ENCODE measurements around the gene DOCK6. TPM values are rescaled to one million over a fixed set of nuclear protein-coding genes. Genes with fewer than 3 reads are reported as not detected.
"Not testable (repeated sequence)": the region's sequence is repeated elsewhere in the genome, so short reads cannot be mapped to it uniquely, and the experiment has no call there.

The DOCK6 gene
- total RNA-seq, 2 experiments from 2014 or later = 6.1 to 7.1 TPM

GRCh38 chr19:11165486-11166030, 96.8 kb downstream of the DOCK6 start:
- no peak for DNase-seq
- no peak overlapping the region for H3K27ac Mint-ChIP-seq
- no peak overlapping the region for H3K4me3 Mint-ChIP-seq
- no peaks in the 10 kb centered on the region for H3K9me3 Mint-ChIP-seq
- H3K4me1 Mint-ChIP-seq (ENCODE audit: low read depth) = no peaks in the 10 kb centered on the region
- CTCF ChIA-PET = no interaction called here
- intact Hi-C loops (cut with micrococcal nuclease) = no loop called here
- H3K27me3 Mint-ChIP-seq (ENCODE audit: low read depth) = no peaks in the 10 kb centered on the region
- H3K36me3 Mint-ChIP-seq (ENCODE audit: low read depth) = no peaks in the 10 kb centered on the region

- no peak overlapping the region for H3K27ac Mint-ChIP-seq
- no peak overlapping the region for H3K4me3 Mint-ChIP-seq
- intact Hi-C loops (cut with micrococcal nuclease) = no loop called here
- no peaks in the 10 kb centered on the region for H3K36me3 Mint-ChIP-seq (ENCODE audit: low read depth)
- H3K4me1 Mint-ChIP-seq (ENCODE audit: low read depth) = no peaks in the 10 kb centered on the region
- no peak for DNase-seq
- H3K9me3 Mint-ChIP-seq = peaks cover 2% of the 10 kb centered on the region
- no peaks in the 10 kb centered on the region for H3K27me3 Mint-ChIP-seq (ENCODE audit: low read depth)
- CTCF ChIA-PET = no interaction called here
Measured at GRCh38 chr19:11164879-11165406, 97.4 kb downstream of the DOCK6 start.

GRCh38 chr19:11164296-11164695, 98.0 kb downstream of the DOCK6 start:
- Mint-ChIP-seq H3K36me3 (ENCODE audit: low read depth) (no peaks in the 10 kb centered on the region), H3K27me3 (ENCODE audit: low read depth) (no peaks in the 10 kb centered on the region), H3K4me1 (ENCODE audit: low read depth) (no peaks in the 10 kb centered on the region), H3K4me3 (no peak overlapping the region), H3K27ac (no peak overlapping the region), H3K9me3 (peaks cover 2% of the 10 kb centered on the region)
- CTCF ChIA-PET = interaction anchor here (0.6 kb wide), 1 partner anchor 99 kb away, joined by 3 read pairs; no protein-coding TSS in a partner anchor
- intact Hi-C loops (cut with micrococcal nuclease) = no loop called here
- no peak for DNase-seq

GRCh38 chr19:11160440-11160768, 101.9 kb downstream of the DOCK6 start:
- H3K9me3 Mint-ChIP-seq; H3K27ac Mint-ChIP-seq; CTCF ChIA-PET; H3K36me3 Mint-ChIP-seq (ENCODE audit: low read depth); H3K4me1 Mint-ChIP-seq (ENCODE audit: low read depth); H3K4me3 Mint-ChIP-seq; H3K27me3 Mint-ChIP-seq (ENCODE audit: low read depth); intact Hi-C loops (cut with micrococcal nuclease); DNase-seq: not testable (repeated sequence)

GRCh38 chr19:11159598-11160439, 102.5 kb downstream of the DOCK6 start:
- Mint-ChIP-seq H3K9me3 (peaks cover 2% of the 10 kb centered on the region), H3K27ac (no peak overlapping the region), H3K36me3 (ENCODE audit: low read depth) (no peaks in the 10 kb centered on the region), H3K27me3 (ENCODE audit: low read depth) (no peaks in the 10 kb centered on the region), H3K4me3 (no peak overlapping the region), H3K4me1 (ENCODE audit: low read depth) (peaks cover under 1% of the 10 kb centered on the region)
- intact Hi-C loops (cut with micrococcal nuclease) = no loop called here
- DNase-seq = no peak
- CTCF ChIA-PET = no interaction called here

GRCh38 chr19:11155373-11156120, 106.8 kb downstream of the DOCK6 start, which contains the start of gene SPC24:
Gene SPC24, minus strand, starts transcription at chr19:11155782. Its CDS starts 6 bp downstream, at chr19:11155776.
- peaks cover 2% of the 10 kb centered on the region for H3K9me3 Mint-ChIP-seq
- H3K36me3 Mint-ChIP-seq (ENCODE audit: low read depth) = peaks cover 20% of the 10 kb centered on the region
- peak within 1 kb of the TSS; percentile 89 for H3K27ac Mint-ChIP-seq
- peak; percentile 97 for DNase-seq
- CTCF ChIA-PET = interaction anchor here (0.5 to 1.2 kb wide), 3 partner anchors 19 to 228 kb away, joined by 3 read pairs; no protein-coding TSS in a partner anchor
- H3K4me1 Mint-ChIP-seq (ENCODE audit: low read depth) = peaks cover 10% of the 10 kb centered on the region
- intact Hi-C loops (cut with micrococcal nuclease) = loop anchor here (1.0 kb wide), 3 partner anchors 65 to 350 kb away; partner anchors contain the start of genes ODAD3, PRKCSH and ZNF653
- peak within 1 kb of the TSS; percentile 80 for H3K4me3 Mint-ChIP-seq
- H3K27me3 Mint-ChIP-seq (ENCODE audit: low read depth) = no peaks in the 10 kb centered on the region

- Mint-ChIP-seq H3K36me3 (ENCODE audit: low read depth) (peaks cover 20% of the 10 kb centered on the region), H3K27me3 (ENCODE audit: low read depth) (no peaks in the 10 kb centered on the region), H3K27ac (peak overlapping the region; percentile 38), H3K4me1 (ENCODE audit: low read depth) (peaks cover 10% of the 10 kb centered on the region), H3K4me3 (peak overlapping the region; percentile 80), H3K9me3 (no peaks in the 10 kb centered on the region)
- no peak for DNase-seq
- CTCF ChIA-PET = interaction anchor here (0.6 to 1.2 kb wide), 3 partner anchors 12 to 218 kb away, joined by 3 to 4 read pairs (median 3); no protein-coding TSS in a partner anchor
- intact Hi-C loops (cut with micrococcal nuclease) = loop anchor here (1.0 kb wide), 3 partner anchors 64 to 351 kb away; partner anchors contain the start of genes ODAD3, PRKCSH and ZNF653
Measured at GRCh38 chr19:11154683-11155047, 107.7 kb downstream of the DOCK6 start.

GRCh38 chr19:11152318-11153062, 109.8 kb downstream of the DOCK6 start:
- Mint-ChIP-seq H3K27me3 (ENCODE audit: low read depth) (no peaks in the 10 kb centered on the region), H3K9me3 (no peaks in the 10 kb centered on the region)
- CTCF ChIA-PET = interaction anchor here (1.4 kb wide), 1 partner anchor 14 kb away, joined by 3 read pairs; no protein-coding TSS in a partner anchor

GRCh38 chr19:11151181-11151580, 111.1 kb downstream of the DOCK6 start:
- no peak overlapping the region for H3K4me3 Mint-ChIP-seq
- no peaks in the 10 kb centered on the region for H3K9me3 Mint-ChIP-seq
- peaks cover 47% of the 10 kb centered on the region for H3K36me3 Mint-ChIP-seq (ENCODE audit: low read depth)
- H3K4me1 Mint-ChIP-seq (ENCODE audit: low read depth) = peaks cover 10% of the 10 kb centered on the region
- DNase-seq = no peak
- CTCF ChIA-PET = interaction anchor here (0.6 kb wide), 1 partner anchor 136 kb away, joined by 3 read pairs; no protein-coding TSS in a partner anchor
- no peak overlapping the region for H3K27ac Mint-ChIP-seq
- H3K27me3 Mint-ChIP-seq (ENCODE audit: low read depth) = no peaks in the 10 kb centered on the region
- intact Hi-C loops (cut with micrococcal nuclease) = no loop called here

More at GRCh38 chr19:11152318-11153062, 109.8 kb downstream of the DOCK6 start:
- peaks cover 10% of the 10 kb centered on the region for H3K4me1 Mint-ChIP-seq (ENCODE audit: low read depth)
- intact Hi-C loops (cut with micrococcal nuclease) = no loop called here
- no peak overlapping the region for H3K27ac Mint-ChIP-seq
- no peak overlapping the region for H3K4me3 Mint-ChIP-seq
- peaks cover 36% of the 10 kb centered on the region for H3K36me3 Mint-ChIP-seq (ENCODE audit: low read depth)
- DNase-seq = no peak

Measured in activated naive CD4-positive, alpha-beta T cell treated with anti-CD3 and anti-CD28 coated beads for 36 hours (primary cell).